ENCODE results near the gene GPR153.

DNA sequence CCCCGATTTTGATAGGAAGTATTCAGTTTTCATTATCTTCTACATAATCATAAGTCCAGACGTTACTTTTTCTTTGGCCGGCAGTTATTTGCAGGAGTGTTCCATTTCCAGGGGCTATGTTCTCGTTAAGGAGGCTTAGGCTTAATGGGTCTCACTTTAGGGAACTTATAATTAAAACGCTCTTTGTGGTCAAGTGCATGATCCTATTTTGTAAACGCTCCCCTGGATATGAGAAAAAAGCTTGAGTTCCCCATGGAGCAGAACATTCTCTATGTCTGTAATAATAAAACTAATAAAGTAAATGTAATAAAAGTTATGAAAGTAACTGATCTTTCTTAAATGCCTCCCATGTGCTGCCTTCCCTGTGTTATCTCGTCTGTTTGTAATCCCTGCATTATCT is 48.7 kb upstream of the GPR153 start:
- TF ChIP-seq, protein P1, sequence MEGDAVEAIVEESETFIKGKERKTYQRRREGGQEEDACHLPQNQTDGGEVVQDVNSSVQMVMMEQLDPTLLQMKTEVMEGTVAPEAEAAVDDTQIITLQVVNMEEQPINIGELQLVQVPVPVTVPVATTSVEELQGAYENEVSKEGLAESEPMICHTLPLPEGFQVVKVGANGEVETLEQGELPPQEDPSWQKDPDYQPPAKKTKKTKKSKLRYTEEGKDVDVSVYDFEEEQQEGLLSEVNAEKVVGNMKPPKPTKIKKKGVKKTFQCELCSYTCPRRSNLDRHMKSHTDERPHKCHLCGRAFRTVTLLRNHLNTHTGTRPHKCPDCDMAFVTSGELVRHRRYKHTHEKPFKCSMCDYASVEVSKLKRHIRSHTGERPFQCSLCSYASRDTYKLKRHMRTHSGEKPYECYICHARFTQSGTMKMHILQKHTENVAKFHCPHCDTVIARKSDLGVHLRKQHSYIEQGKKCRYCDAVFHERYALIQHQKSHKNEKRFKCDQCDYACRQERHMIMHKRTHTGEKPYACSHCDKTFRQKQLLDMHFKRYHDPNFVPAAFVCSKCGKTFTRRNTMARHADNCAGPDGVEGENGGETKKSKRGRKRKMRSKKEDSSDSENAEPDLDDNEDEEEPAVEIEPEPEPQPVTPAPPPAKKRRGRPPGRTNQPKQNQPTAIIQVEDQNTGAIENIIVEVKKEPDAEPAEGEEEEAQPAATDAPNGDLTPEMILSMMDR (IDR thresholded peaks at IDR 0.05) = no peak
- no peak for TF ChIP-seq POLR2A (IDR thresholded peaks at IDR 0.05)

Data from Peyer's patch (tissue), 4 donors.